ACC112 (cell line): Measurements from ENCODE around the gene SERPINB2.
"Not testable (repeated sequence)": the region's sequence is repeated elsewhere in the genome, so short reads cannot be mapped to it uniquely, and the experiment has no call there.

Source experiments
- H2AFZ ChIP-seq: fragments of 200-600 bp; sonication (generic); one replicate; pipeline ENCODE4 v1.6.0; 2017; ENCODE audit warnings: antibody characterized with exemption, low read length; ENCODE audit not compliant: unreplicated experiment
- H3K27ac ChIP-seq: fragments of 200-600 bp; sonication (generic); 2 replicates; pipeline ENCODE4 v1.5.1; 2014; ENCODE audit warnings: low read depth, mild to moderate bottlenecking, antibody characterized with exemption, low read length, moderate library complexity
- H3K27me3 ChIP-seq: fragments of 200-600 bp; sonication (generic); 2 replicates; pipeline ENCODE4 v1.6.1; 2014; ENCODE audit warnings: mild to moderate bottlenecking, antibody characterized with exemption, low read length, moderate library complexity, mixed read lengths; ENCODE audit not compliant: insufficient read depth
- H3K36me3 ChIP-seq: fragments of 200-600 bp; sonication (generic); 2 replicates; pipeline ENCODE4 v1.6.1; 2016; ENCODE audit warnings: mild to moderate bottlenecking, antibody characterized with exemption, low read length, moderate library complexity, mixed read lengths; ENCODE audit not compliant: insufficient read depth
- H3K4me1 ChIP-seq: fragments of 200-600 bp; sonication (generic); one replicate; pipeline ENCODE4 v1.6.1; 2016; ENCODE audit warnings: low read length, mixed read lengths; ENCODE audit not compliant: insufficient read depth, unreplicated experiment, control insufficient read depth
- H3K4me3 ChIP-seq: fragments of 200-600 bp; sonication (generic); 2 replicates; pipeline ENCODE4 v1.5.1; 2014; ENCODE audit warnings: mild to moderate bottlenecking, low read depth, low read length
- H3K79me2 ChIP-seq: fragments of 200-600 bp; sonication (generic); one replicate; pipeline ENCODE4 v1.6.0; 2016; ENCODE audit warnings: low read length; ENCODE audit not compliant: control insufficient read depth, unreplicated experiment, insufficient read depth

The SERPINB2 gene

GRCh38 chr18:63930773-63931354, 43.4 kb downstream of the SERPINB2 start:
- H3K36me3 ChIP-seq = no peaks in the 10 kb centered on the region
- H2AFZ ChIP-seq = no peak overlapping the region
- H3K79me2 ChIP-seq = no peaks in the 10 kb centered on the region
- H3K27me3 ChIP-seq = peaks cover 3% of the 10 kb centered on the region; the same call in 1 of the 2 replicates
- no peak overlapping the region for H3K27ac ChIP-seq
- H3K4me3 ChIP-seq = no peak overlapping the region
- no peaks in the 10 kb centered on the region for H3K4me1 ChIP-seq

DNA sequence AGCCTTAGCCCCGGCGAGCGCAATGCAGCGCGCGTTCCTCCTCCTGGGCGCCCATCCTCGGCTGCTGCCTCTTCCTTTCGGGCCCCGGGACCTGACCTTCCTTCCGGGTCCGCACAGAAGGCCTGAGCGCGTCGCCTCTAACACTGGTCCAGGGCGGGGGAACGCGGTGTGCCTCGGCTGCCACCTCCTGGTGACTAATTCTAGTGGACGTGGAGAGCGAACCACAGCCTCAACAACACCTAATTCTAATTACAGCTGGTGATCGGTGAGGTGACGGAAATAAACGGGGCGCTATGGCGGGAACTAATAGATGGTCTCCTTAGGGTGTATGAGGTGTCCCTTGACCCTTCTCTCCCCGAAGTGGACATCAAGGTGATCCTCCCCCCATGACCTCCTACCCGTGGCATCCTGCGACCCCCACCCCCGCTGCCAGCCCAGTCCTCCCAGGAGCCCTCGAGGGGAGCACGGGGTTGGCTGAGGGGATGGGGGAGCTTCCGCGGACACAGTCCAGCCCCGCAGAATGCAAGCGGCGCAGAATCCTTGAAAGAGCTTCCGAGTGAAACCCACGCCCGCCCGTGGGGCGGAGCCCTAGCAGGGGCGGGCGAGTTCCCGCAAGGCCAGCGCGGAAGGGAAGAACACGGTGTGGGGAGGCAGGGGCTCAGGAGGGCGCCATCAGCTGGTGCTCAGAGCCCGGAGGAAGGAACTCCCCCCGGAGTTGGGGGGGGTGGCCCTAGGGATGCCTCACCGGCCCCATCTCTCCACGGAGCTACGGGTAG, 48.8 kb downstream of the SERPINB2 start:
- H3K4me3 ChIP-seq = peak overlapping the region; percentile 99
- peak overlapping the region; percentile 100 for H2AFZ ChIP-seq
- no peak overlapping the region for H3K27ac ChIP-seq

DNA sequence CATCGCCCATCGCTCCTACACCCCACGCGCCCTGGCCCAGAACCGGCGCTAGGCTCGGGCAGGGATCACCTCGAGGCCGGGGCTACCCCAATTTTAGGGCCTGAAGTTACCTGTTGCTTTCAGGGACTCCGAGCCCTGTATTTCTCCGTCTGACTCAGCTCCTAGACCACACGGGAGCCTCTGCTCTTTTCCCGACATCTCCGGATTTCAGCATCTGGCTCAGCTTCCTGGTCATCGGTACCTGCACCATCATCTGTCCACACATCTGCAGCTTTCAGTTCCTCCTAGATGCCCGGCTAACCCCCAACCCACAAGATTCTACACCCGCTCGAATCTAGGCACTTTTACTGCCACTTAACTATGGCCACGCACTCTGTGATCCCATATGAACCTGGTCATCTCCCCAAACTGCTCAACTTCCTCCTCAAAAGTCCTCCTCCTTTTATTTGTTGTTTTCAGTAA, 49.5 kb downstream of the SERPINB2 start:
- Histone ChIP-seq H3K36me3 (no peaks in the 10 kb centered on the region), H3K27ac (no peak overlapping the region), H3K27me3 (peaks cover 16% of the 10 kb centered on the region), H2AFZ (peak overlapping the region; percentile 100), H3K4me1 (no peaks in the 10 kb centered on the region), H3K4me3 (peak overlapping the region; percentile 99), H3K79me2 (no peaks in the 10 kb centered on the region)

More for the DNA sequence above, 48.8 kb downstream of the SERPINB2 start:
- Histone ChIP-seq H3K4me1 (no peaks in the 10 kb centered on the region), H3K36me3 (no peaks in the 10 kb centered on the region), H3K27me3 (peaks cover 16% of the 10 kb centered on the region), H3K79me2 (no peaks in the 10 kb centered on the region)

DNA sequence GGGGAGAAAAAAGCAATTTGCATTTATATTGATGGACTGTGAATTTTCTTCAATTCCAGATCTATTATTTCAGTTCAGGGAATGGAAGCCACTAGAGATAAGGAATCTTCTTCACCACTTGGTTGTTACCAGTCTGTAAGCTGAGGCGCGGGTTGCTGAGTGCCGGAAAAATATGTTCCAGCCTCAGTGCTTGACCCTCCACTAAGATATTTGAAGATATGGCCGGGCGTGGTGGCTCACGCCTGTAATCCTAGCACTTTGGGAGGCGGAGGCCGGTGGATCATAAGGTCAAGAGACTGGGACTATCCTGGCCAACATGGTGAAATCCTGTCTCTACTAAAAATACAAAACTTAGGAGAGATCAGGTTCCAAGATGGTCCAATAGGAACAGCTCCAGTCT, 52.5 kb downstream of the SERPINB2 start:
- H3K36me3 ChIP-seq = no peaks in the 10 kb centered on the region
- no peak overlapping the region for H3K4me3 ChIP-seq
- H3K27me3 ChIP-seq = peaks cover 19% of the 10 kb centered on the region
- no peaks in the 10 kb centered on the region for H3K4me1 ChIP-seq
- no peak overlapping the region for H3K27ac ChIP-seq
- H2AFZ ChIP-seq = no peak overlapping the region
- H3K79me2 ChIP-seq = no peaks in the 10 kb centered on the region

- peaks cover 19% of the 10 kb centered on the region for H3K27me3 ChIP-seq
- not testable (repeated sequence) for H3K79me2 ChIP-seq, H2AFZ ChIP-seq, H3K4me1 ChIP-seq, H3K36me3 ChIP-seq, H3K4me3 ChIP-seq, H3K27ac ChIP-seq
Observed at GRCh38 chr18:63940543-63941050, 53.1 kb downstream of the SERPINB2 start.

DNA sequence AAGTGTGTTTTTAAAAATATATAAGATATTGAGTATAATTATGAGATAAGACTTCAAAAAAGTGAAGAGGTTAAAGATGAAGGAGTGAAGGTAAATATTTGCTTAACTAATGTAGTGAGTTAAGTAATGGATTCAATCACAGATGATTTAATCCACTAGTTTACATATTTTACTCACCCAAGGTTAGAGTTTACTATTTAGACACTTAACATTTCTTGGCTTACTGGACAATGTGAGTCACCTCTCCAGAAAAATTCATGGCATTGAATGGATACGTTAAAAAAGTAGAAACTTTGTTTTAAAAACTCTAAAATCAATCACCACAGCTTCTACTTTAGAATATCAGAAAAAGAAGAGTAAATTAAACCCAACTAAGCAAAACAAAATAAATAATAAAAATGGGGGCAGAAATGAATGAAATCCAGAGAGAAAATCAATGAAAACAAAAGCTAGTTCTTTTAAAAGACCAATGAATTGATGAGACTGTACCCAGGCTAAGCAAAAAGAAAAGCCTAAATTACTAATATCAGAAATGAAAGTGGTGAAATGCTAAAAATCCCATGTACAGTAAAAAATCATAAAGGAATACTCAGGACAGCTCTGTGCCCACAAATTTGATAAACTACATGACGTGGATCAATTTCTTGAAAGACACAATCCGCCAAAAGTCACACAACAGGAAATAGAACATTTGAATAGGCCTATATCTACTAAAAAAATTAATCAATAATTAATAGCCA, 59.7 kb downstream of the SERPINB2 start:
- no peaks in the 10 kb centered on the region for H3K36me3 ChIP-seq
- no peak overlapping the region for H3K27ac ChIP-seq
- H2AFZ ChIP-seq = no peak overlapping the region
- no peaks in the 10 kb centered on the region for H3K79me2 ChIP-seq
- peaks cover 3% of the 10 kb centered on the region for H3K27me3 ChIP-seq
- H3K4me1 ChIP-seq = no peaks in the 10 kb centered on the region
- no peak overlapping the region for H3K4me3 ChIP-seq

DNA sequence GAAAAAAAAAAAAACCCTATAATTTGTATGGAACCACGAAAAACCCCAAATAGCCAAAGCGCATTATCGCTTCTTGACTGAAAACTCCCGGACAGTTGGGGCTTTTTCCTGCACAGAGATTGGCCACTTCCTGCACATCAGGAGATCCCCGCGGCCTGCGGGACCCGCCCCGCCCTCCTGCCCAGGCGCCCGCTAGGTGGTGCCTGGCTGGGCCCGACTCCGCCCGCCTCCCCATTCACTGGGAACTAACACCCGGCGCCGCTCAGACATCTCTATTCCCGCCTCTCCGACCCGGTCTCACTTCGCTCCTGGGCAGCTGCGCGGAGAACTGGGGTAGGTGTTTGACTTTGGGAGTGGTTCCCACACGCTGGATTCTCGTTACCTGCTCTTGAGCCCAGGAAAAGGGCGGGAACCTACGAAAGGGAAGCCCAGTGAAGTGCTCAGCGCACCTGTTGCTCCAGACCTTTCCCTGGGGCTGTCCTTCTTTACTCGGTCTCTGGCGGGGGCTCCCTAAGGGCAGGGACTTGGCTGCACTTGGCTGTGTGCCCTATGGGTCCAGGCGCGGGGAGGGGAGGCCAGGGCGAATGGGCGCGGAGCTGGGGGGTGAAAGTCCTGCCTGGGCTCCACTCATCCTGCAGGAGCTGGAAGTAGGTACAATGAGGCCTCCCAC, 61.7 kb downstream of the SERPINB2 start, which contains the start of gene HMSD:
Gene HMSD (plus strand): TSS at position 234 of the 670 bp plus-strand sequence. CDS start 4,155 bp downstream, outside the sequence.
- Histone ChIP-seq H3K36me3 (no peaks in the 10 kb centered on the region), H3K27me3 (no peaks in the 10 kb centered on the region), H3K4me1 (no peaks in the 10 kb centered on the region), H3K27ac (no peak within 1 kb of the TSS), H3K79me2 (no peaks in the 10 kb centered on the region), H3K4me3 (peak within 1 kb of the TSS; percentile 74), H2AFZ (peak within 1 kb of the TSS; percentile 89)

DNA sequence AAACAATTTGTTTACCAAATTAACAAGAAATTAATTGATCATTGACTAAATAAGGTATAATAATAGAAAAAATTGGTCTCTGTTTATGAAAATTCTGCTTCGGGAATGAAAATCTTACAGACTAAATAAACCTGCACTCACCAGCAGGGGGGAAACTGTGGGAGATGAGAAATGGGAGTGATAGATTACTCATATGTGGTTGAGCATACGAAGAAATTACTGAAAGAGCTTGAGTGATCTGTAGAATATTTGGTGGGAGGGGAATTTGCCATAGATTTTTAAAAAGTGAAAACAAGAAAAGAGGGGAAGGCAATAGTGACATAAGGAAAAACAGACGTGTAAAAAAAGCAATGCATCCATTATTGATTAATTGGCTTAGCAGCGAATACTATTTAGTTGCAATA, 63.8 kb downstream of the SERPINB2 start:
- H2AFZ ChIP-seq = no peak overlapping the region
- no peaks in the 10 kb centered on the region for H3K36me3 ChIP-seq
- H3K4me3 ChIP-seq = no peak overlapping the region
- peaks cover 5% of the 10 kb centered on the region; the same call in 1 of the 2 replicates for H3K27me3 ChIP-seq
- no peak overlapping the region for H3K27ac ChIP-seq
- no peaks in the 10 kb centered on the region for H3K79me2 ChIP-seq
- no peaks in the 10 kb centered on the region for H3K4me1 ChIP-seq
